ENCODE measurements around the gene ATP6V0E1.
"Not testable (repeated sequence)": the region's sequence is repeated elsewhere in the genome, so short reads cannot be mapped to it uniquely, and the experiment has no call there.

The ATP6V0E1 gene

GRCh38 chr5:173039188-173039587 is 55.6 kb downstream of the ATP6V0E1 start:
- DNase-seq (ENCODE audit: low read depth), result no peak

- no peak for DNase-seq (ENCODE audit: low read depth)
Observed at GRCh38 chr5:173039964-173040363, 56.4 kb downstream of the ATP6V0E1 start.

- no peak for DNase-seq (ENCODE audit: low read depth)
Observed at GRCh38 chr5:173041881-173042762, 58.6 kb downstream of the ATP6V0E1 start.

GRCh38 chr5:173042763-173043107 is 59.2 kb downstream of the ATP6V0E1 start:
- no peak for DNase-seq (ENCODE audit: low read depth)

- no peak for DNase-seq (ENCODE audit: low read depth)
Observed at GRCh38 chr5:173045474-173045873, 61.9 kb downstream of the ATP6V0E1 start.

- not testable (repeated sequence) for DNase-seq (ENCODE audit: low read depth)
Observed at GRCh38 chr5:173047096-173047837, 63.7 kb downstream of the ATP6V0E1 start.

GRCh38 chr5:173047838-173048105 is 64.2 kb downstream of the ATP6V0E1 start:
- no peak for DNase-seq (ENCODE audit: low read depth)

GRCh38 chr5:173050791-173051190 is 67.2 kb downstream of the ATP6V0E1 start:
- DNase-seq (ENCODE audit: low read depth), result no peak

GRCh38 chr5:173051746-173052145 is 68.2 kb downstream of the ATP6V0E1 start:
- no peak for DNase-seq (ENCODE audit: low read depth)

GRCh38 chr5:173053041-173053440 is 69.5 kb downstream of the ATP6V0E1 start:
- no peak for DNase-seq (ENCODE audit: low read depth)

GRCh38 chr5:173055042-173055721 is 71.6 kb downstream of the ATP6V0E1 start:
- no peak for DNase-seq (ENCODE audit: low read depth)

GRCh38 chr5:173055722-173055982 is 72.1 kb downstream of the ATP6V0E1 start:
- DNase-seq (ENCODE audit: low read depth), result no peak

GRCh38 chr5:173055983-173056782 is 72.6 kb downstream of the ATP6V0E1 start, which contains the start of gene CREBRF:
TSS of gene CREBRF (plus strand) at chr5:173056352. CDS start at chr5:173080776, 24,424 bp downstream.
- DNase-seq (ENCODE audit: low read depth), result peak; percentile 97

- no peak for DNase-seq (ENCODE audit: low read depth)
Observed at GRCh38 chr5:173056783-173057061, 73.2 kb downstream of the ATP6V0E1 start.

GRCh38 chr5:173057062-173057924 is 73.7 kb downstream of the ATP6V0E1 start:
- peak; percentile 99 for DNase-seq (ENCODE audit: low read depth)

- no peak for DNase-seq (ENCODE audit: low read depth)
Observed at GRCh38 chr5:173062141-173062540, 78.6 kb downstream of the ATP6V0E1 start.

GRCh38 chr5:173065155-173065554 is 81.6 kb downstream of the ATP6V0E1 start:
- no peak for DNase-seq (ENCODE audit: low read depth)

GRCh38 chr5:173069671-173070070 is 86.1 kb downstream of the ATP6V0E1 start:
- no peak for DNase-seq (ENCODE audit: low read depth)

- DNase-seq (ENCODE audit: low read depth), result no peak
Observed at GRCh38 chr5:173075137-173075843, 91.7 kb downstream of the ATP6V0E1 start.

- no peak for DNase-seq (ENCODE audit: low read depth)
Observed at GRCh38 chr5:173075970-173076369, 92.4 kb downstream of the ATP6V0E1 start.

GRCh38 chr5:173076471-173076870 is 92.9 kb downstream of the ATP6V0E1 start:
- not testable (repeated sequence) for DNase-seq (ENCODE audit: low read depth)
